ENCODE measurements around the gene MRC2. TPM values are rescaled to one million over a fixed set of nuclear protein-coding genes. Genes with fewer than 3 reads are reported as not detected.
"Not testable (repeated sequence)": the region's sequence is repeated elsewhere in the genome, so short reads cannot be mapped to it uniquely, and the experiment has no call there.

The MRC2 gene
- total RNA-seq, 4 donors from 2014 or later: 23.3 to 59.8 (median 39.9) TPM

DNA sequence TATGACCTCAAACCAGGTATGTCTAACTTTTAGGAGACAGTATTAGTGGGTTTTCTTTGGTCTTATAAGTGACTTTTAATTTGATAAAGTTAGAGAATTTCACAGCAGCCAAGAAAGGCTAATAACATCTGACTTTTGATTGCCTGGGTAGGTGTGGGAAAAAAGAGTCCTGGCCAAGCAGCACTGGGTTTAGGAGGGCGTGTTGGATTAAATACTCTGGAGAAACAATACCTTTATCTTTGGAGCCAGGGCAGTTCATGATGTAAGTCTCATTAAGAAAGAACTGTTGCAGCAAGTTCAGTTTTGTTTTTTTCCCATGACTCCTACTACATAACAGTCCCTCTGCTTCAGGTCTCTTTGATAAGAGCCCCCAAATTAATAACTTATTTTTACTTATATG lies 26.7 kb upstream of the MRC2 start:
- Histone ChIP-seq H3K27ac (no peak overlapping the region), H3K4me3 (no peak overlapping the region), H3K27me3 (no peaks in the 10 kb centered on the region), H3K9me3 (no peaks in the 10 kb centered on the region), H3K36me3 (peaks cover 4 to 100% of the 10 kb centered on the region in 2 donors), H3K4me1 (no peaks in the 10 kb centered on the region)
- ATAC-seq: no peak
- TF ChIP-seq, protein P1, sequence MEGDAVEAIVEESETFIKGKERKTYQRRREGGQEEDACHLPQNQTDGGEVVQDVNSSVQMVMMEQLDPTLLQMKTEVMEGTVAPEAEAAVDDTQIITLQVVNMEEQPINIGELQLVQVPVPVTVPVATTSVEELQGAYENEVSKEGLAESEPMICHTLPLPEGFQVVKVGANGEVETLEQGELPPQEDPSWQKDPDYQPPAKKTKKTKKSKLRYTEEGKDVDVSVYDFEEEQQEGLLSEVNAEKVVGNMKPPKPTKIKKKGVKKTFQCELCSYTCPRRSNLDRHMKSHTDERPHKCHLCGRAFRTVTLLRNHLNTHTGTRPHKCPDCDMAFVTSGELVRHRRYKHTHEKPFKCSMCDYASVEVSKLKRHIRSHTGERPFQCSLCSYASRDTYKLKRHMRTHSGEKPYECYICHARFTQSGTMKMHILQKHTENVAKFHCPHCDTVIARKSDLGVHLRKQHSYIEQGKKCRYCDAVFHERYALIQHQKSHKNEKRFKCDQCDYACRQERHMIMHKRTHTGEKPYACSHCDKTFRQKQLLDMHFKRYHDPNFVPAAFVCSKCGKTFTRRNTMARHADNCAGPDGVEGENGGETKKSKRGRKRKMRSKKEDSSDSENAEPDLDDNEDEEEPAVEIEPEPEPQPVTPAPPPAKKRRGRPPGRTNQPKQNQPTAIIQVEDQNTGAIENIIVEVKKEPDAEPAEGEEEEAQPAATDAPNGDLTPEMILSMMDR (IDR thresholded peaks at IDR 0.05): no peak
- no peak for TF ChIP-seq POLR2A (IDR thresholded peaks at IDR 0.05)
- TF ChIP-seq POLR2AphosphoS5 (IDR thresholded peaks at IDR 0.05): no peak
- 58 to 67% methylated on average over 1 of the region's 1 CpG for WGBS, 2 donors (ENCODE audit: low coverage in 1 of 2)

DNA sequence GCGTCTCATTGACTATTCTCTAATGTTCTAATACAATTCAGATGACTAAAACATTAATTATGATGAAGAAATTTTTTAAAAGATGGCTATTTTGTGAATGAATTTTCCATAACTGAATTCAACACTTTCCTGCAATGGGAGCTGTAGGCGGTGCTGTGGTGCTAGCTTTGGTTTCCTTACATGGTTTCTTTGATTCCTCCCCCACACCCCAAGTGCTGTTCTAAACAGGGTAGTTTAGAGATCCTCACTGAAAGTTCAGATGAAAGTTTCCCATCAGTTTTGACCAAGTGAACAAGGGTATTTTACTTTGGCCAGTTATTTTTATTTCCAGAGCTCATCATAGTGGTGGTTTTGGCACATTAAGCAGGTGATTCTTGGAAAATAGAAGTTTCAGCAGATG lies 26.0 kb upstream of the MRC2 start:
- no peaks in the 10 kb centered on the region for H3K27me3 ChIP-seq
- TF ChIP-seq POLR2AphosphoS5 (IDR thresholded peaks at IDR 0.05) (no peak), POLR2A (IDR thresholded peaks at IDR 0.05) (no peak), EP300 (IDR thresholded peaks at IDR 0.05) (no peak)
- TF ChIP-seq, protein P1 (IDR thresholded peaks at IDR 0.05): no peak
- H3K27ac ChIP-seq: no peak overlapping the region
- 73 to 78% methylated on average over 2 of the region's 2 CpGs for WGBS, 2 donors (ENCODE audit: low coverage in 1 of 2)
- H3K36me3 ChIP-seq: peaks cover 4 to 100% of the 10 kb centered on the region in 2 donors
- H3K4me3 ChIP-seq: no peak overlapping the region
- no peaks in the 10 kb centered on the region for H3K4me1 ChIP-seq
- ATAC-seq: no peak
- H3K9me3 ChIP-seq: no peaks in the 10 kb centered on the region

GRCh38 chr17:62603783-62604182 lies 23.7 kb upstream of the MRC2 start:
- 95 to 100% methylated on average over 5 to 6 of the region's 6 CpGs for WGBS, 2 donors (ENCODE audit: low coverage in 1 of 2)
- not testable (repeated sequence) for ATAC-seq, H3K27me3 ChIP-seq

GRCh38 chr17:62605588-62605987 lies 21.9 kb upstream of the MRC2 start:
- Histone ChIP-seq H3K4me3 (no peak overlapping the region), H3K27me3 (no peaks in the 10 kb centered on the region), H3K36me3 (peaks cover 12 to 99% of the 10 kb centered on the region in 2 donors), H3K9me3 (no peaks in the 10 kb centered on the region), H3K4me1 (no peaks in the 10 kb centered on the region), H3K27ac (no peak overlapping the region)
- WGBS, 2 donors (ENCODE audit: low coverage in 1 of 2): 82 to 92% methylated on average over 3 to 7 of the region's 7 CpGs
- TF ChIP-seq POLR2AphosphoS5 (IDR thresholded peaks at IDR 0.05) (no peak), EP300 (IDR thresholded peaks at IDR 0.05) (no peak), POLR2A (IDR thresholded peaks at IDR 0.05) (no peak)
- TF ChIP-seq, protein P1 (IDR thresholded peaks at IDR 0.05): no peak
- ATAC-seq: no peak

More at GRCh38 chr17:62603783-62604182, 23.7 kb upstream of the MRC2 start:
- H3K4me3 ChIP-seq, H3K4me1 ChIP-seq, H3K9me3 ChIP-seq, H3K27ac ChIP-seq: not testable (repeated sequence)
- peaks cover 8 to 99% of the 10 kb centered on the region in 2 donors for H3K36me3 ChIP-seq

DNA sequence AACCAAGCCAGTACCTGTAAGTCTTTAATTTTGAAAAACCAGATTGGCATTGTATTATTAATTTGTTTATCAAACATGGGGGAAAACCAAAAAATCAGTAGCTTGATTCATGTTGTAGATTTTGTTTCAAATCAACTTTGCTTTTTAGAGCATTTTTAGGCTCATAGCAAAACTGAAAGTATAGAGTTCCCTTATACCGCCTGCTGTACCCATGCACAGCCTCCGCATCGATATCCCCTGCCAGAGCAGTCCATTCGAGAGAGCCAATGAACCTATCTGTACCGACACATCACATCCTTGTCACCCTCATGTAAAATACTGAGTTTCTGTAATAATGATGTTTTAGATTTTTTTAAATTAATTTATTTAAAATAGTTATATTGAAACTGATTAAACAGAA lies 16.2 kb upstream of the MRC2 start:
- Histone ChIP-seq H3K4me3 (no peak overlapping the region), H3K27ac (no peak overlapping the region), H3K4me1 (no peaks in the 10 kb centered on the region), H3K9me3 (no peaks in the 10 kb centered on the region), H3K36me3 (peaks cover 12 to 99% of the 10 kb centered on the region in 2 donors), H3K27me3 (no peaks in the 10 kb centered on the region)
- ATAC-seq: no peak
- WGBS, 2 donors (ENCODE audit: low coverage in 1 of 2): 89 to 96% methylated on average over 5 of the region's 5 CpGs
- TF ChIP-seq EP300 (IDR thresholded peaks at IDR 0.05) (no peak), POLR2A (IDR thresholded peaks at IDR 0.05) (no peak), POLR2AphosphoS5 (IDR thresholded peaks at IDR 0.05) (no peak)
- TF ChIP-seq, protein P1 (IDR thresholded peaks at IDR 0.05): no peak

All from gastroesophageal sphincter (tissue), 4 donors.